Adrenal gland (tissue), 12 donors: ENCODE measurements around the gene SDK2. TPM values are rescaled to one million over a fixed set of nuclear protein-coding genes. Genes with fewer than 3 reads are reported as not detected.

Source experiments
- DNase-seq, 7 donors: peaks; one replicate each; pipeline ENCODE4 v3.0.0-alpha.2; 2019 to 2020
- H3K27ac ChIP-seq, 5 donors: fragments of 200-600 bp; sonication (generic) in 4 of 5; 1 replicate in 3 of 5; 2 replicates in 2 of 5; pipeline versions ENCODE4 v1.5.1 to v1.8.0; 2016 to 2020; ENCODE audit warnings: mild to moderate bottlenecking in 1 of 5
- H3K27me3 ChIP-seq: fragments of 200-600 bp; 2 replicates; pipeline ENCODE4 v1.8.0; 2021
- H3K36me3 ChIP-seq, 2 donors: fragments of 200-600 bp; replicated peaks in 1 of 2; 1 replicate in 1 of 2; 2 replicates in 1 of 2; pipeline versions ENCODE4 v1.5.1 to v1.8.0; 2018 to 2022
- H3K4me1 ChIP-seq, 2 donors: fragments of 200-600 bp; replicated peaks in 1 of 2; 1 replicate in 1 of 2; 2 replicates in 1 of 2; pipeline versions ENCODE4 v1.5.1 to v1.8.0; 2018 to 2021
- H3K4me3 ChIP-seq, 4 donors: fragments of 200-600 bp; sonication (generic) in 3 of 4; one replicate each; pipeline ENCODE4 v1.5.1; 2016 to 2018
- H3K9me3 ChIP-seq, 3 donors: fragments of 200-600 bp; sonication (generic) in 1 of 3; replicated peaks in 1 of 3; 1 replicate in 2 of 3; 2 replicates in 1 of 3; pipeline versions ENCODE4 v1.5.1 to v1.8.0; 2016 to 2021
- CTCF ChIP-seq, 6 experiments: fragments of 450-650 bp in 4 of 6; fragments of 200-600 bp in 2 of 6; sonication (generic) in 1 of 6; IDR thresholded peaks; 1 replicate in 5 of 6; 2 replicates in 1 of 6; pipeline versions ENCODE4 v1.5.1 to v1.8.0; 2016 to 2021; ENCODE audit warnings: antibody characterized with exemption in 6 of 6, mild to moderate bottlenecking in 2 of 6, moderate library complexity in 1 of 6
- POLR2A ChIP-seq, 2 donors: fragments of 450-650 bp; IDR thresholded peaks; one replicate each; pipeline ENCODE4 v1.6.1; 2017; ENCODE audit warnings: antibody characterized with exemption in 2 of 2, mild to moderate bottlenecking in 2 of 2, moderate library complexity in 1 of 2
- WGBS, 4 donors: extraction: QIAGEN DNeasy Blood & Tissue Kit in 2 of 4; methylation state at CpG; one replicate each; pipeline versions ENCODE4 v1.1.5 to v1.1.7; 2013 to 2017; 5-methylcytosine and 5-hydroxymethylcytosine counted together
- intact Hi-C, 2 donors: fragments of 100-400 bp; cut with DNase I; formaldehyde crosslinking; loops; one replicate each; pipeline versions ENCODE4 v1.14.1 to v1.15.0; 2022 to 2023
- polyA plus RNA-seq, 3 donors: library from polyadenylated mRNA; stranded (reverse); fragments of 200-250 nt in 2 of 3; fragments of 350-450 nt in 1 of 3; fragmentation: Illumina TruSeq in 1 of 3; extraction: RNeasy Lipid Tissue Mini Kit (QIAGEN cat#74804) in 1 of 3; gene quantifications; one replicate each; pipeline ENCODE4 v1.2.3, GENCODE V29; 2013 to 2014
- total RNA-seq, 9 donors: library from RNA; depleted of rRNA in 4 of 9; stranded (reverse); fragments of >200 nt in 4 of 9; fragments of 120-200 nt in 1 of 9; fragmentation: NEBNext Ultra II Directional in 1 of 9; extraction: Animal tissue kit (Norgen Biotek cat#: 25700) in 1 of 9; gene quantifications; one replicate each; pipeline versions ENCODE4 v1.1.0 to v1.2.4, GENCODE V29; 2013 to 2023
- donor health status: healthy with polysubstance abuse.
- donor health status: Bipolar disorder and iron deficiency.
- donor health status: DM: yes; HTN: yes; CAD: no.
- donor health status: DM: no; HTN: no; CAD: no.
- donor health status: DM: no; HTN: no; CAD: no.
- donor health status: DM: yes; HTN: yes; CAD: no.

Gene SDK2
- total and polyA plus RNA-seq, 12 donors, result 0.27 to 2.1 (median 0.84) TPM

- intact Hi-C loops, result no loop called here
- H3K9me3 ChIP-seq, result no peaks in the 10 kb centered on the region
- TF ChIP-seq CTCF (IDR thresholded peaks at IDR 0.05), result no peak
- TF ChIP-seq POLR2A (IDR thresholded peaks at IDR 0.05), result no peak
- H3K36me3 ChIP-seq, result no peaks in the 10 kb centered on the region
- H3K27ac ChIP-seq, result no peak overlapping the region
- H3K27me3 ChIP-seq, result no peaks in the 10 kb centered on the region
- H3K4me3 ChIP-seq, result no peak overlapping the region
- WGBS, 4 donors, result 83 to 90% (median 90%) methylated on average over 3 of the region's 3 CpGs
- DNase-seq, result no peak
- H3K4me1 ChIP-seq, result no peaks in the 10 kb centered on the region
Observed at GRCh38 chr17:73622381-73622780, 21.9 kb downstream of the SDK2 start.

GRCh38 chr17:73621685-73622084 is 22.6 kb downstream of the SDK2 start:
- no peaks in the 10 kb centered on the region for H3K4me1 ChIP-seq
- H3K36me3 ChIP-seq, result no peaks in the 10 kb centered on the region
- H3K9me3 ChIP-seq, result no peaks in the 10 kb centered on the region
- no peak overlapping the region for H3K27ac ChIP-seq
- H3K4me3 ChIP-seq, result no peak overlapping the region
- DNase-seq, result no peak
- H3K27me3 ChIP-seq, result no peaks in the 10 kb centered on the region
- intact Hi-C loops, result no loop called here
- 67 to 88% (median 84%) methylated on average over 2 of the region's 2 CpGs for WGBS, 4 donors
- no peak for TF ChIP-seq POLR2A (IDR thresholded peaks at IDR 0.05)
- no peak for TF ChIP-seq CTCF (IDR thresholded peaks at IDR 0.05)

- Histone ChIP-seq H3K4me3 (no peak overlapping the region), H3K27ac (no peak overlapping the region), H3K27me3 (no peaks in the 10 kb centered on the region), H3K36me3 (no peaks in the 10 kb centered on the region), H3K4me1 (no peaks in the 10 kb centered on the region), H3K9me3 (no peaks in the 10 kb centered on the region)
- no peak for TF ChIP-seq POLR2A (IDR thresholded peaks at IDR 0.05)
- TF ChIP-seq CTCF (IDR thresholded peaks at IDR 0.05), result no peak
- intact Hi-C loops, result no loop called here
- no peak for DNase-seq
- WGBS, 4 donors, result 63 to 80% (median 72%) methylated on average over 3 of the region's 3 CpGs
Observed at GRCh38 chr17:73620414-73620813, 23.8 kb downstream of the SDK2 start.

GRCh38 chr17:73617501-73617900 is 26.7 kb downstream of the SDK2 start:
- WGBS, 4 donors, result 83 to 93% (median 84%) methylated on average over 5 of the region's 5 CpGs
- intact Hi-C loops, result no loop called here

More at GRCh38 chr17:73617501-73617900, 26.7 kb downstream of the SDK2 start:
- Histone ChIP-seq H3K4me3 (no peak overlapping the region), H3K9me3 (no peaks in the 10 kb centered on the region), H3K36me3 (no peaks in the 10 kb centered on the region), H3K4me1 (no peaks in the 10 kb centered on the region), H3K27me3 (no peaks in the 10 kb centered on the region), H3K27ac (no peak overlapping the region)
- no peak for DNase-seq
- no peak for TF ChIP-seq POLR2A (IDR thresholded peaks at IDR 0.05)
- no peak for TF ChIP-seq CTCF (IDR thresholded peaks at IDR 0.05)
